Common myeloid progenitor, CD34-positive (primary cell): ENCODE results near the gene CNTN6.

Experiments
- CTCF ChIA-PET: fragments of 350-600 bp; sonication (Branson Sonifier 250); formaldehyde crosslinking; loops from one replicate; lab custom pipeline; 2021; ENCODE audit warnings: antibody characterized with exemption; lab: Charles Lee
- POLR2A ChIA-PET: fragments of 350-600 bp; sonication (Branson Sonifier 250); formaldehyde crosslinking; loops from one replicate; lab custom pipeline; 2021; ENCODE audit warnings: antibody characterized with exemption; lab: Charles Lee
- DNase-seq, 3 donors: peaks; one replicate each; pipeline versions ENCODE4 v3.0.0 to v3.0.0-alpha.2; 2013
- H3K27ac ChIP-seq, 2 experiments: 1 replicate in 1 of 2; 2 replicates in 1 of 2; pipeline ENCODE4 v1.7.0; 2013; ENCODE audit warnings: inconsistent platforms in 2 of 2, low read length in 2 of 2, mild to moderate bottlenecking in 2 of 2, low read depth in 1 of 2, moderate library complexity in 1 of 2; ENCODE audit not compliant: severe bottlenecking in 2 of 2, insufficient read depth in 1 of 2, poor library complexity in 1 of 2
- H3K27me3 ChIP-seq, 5 experiments: replicated peaks in 2 of 5; 1 replicate in 3 of 5; 2 replicates in 2 of 5; pipeline versions ENCODE4 v1.6.1 to v1.7.0; 2013; ENCODE audit warnings: low read length in 4 of 5, mild to moderate bottlenecking in 2 of 5, moderate library complexity in 2 of 5, inconsistent platforms in 1 of 5; ENCODE audit not compliant: insufficient read depth in 5 of 5, control insufficient read depth in 4 of 5
- H3K36me3 ChIP-seq, 4 experiments: 1 replicate in 2 of 4; 2 replicates in 2 of 4; pipeline versions ENCODE4 v1.6.1 to v1.7.0; 2013; ENCODE audit warnings: low read length in 3 of 4, control low read depth in 1 of 4, mild to moderate bottlenecking in 1 of 4; ENCODE audit not compliant: control insufficient read depth in 4 of 4, insufficient read depth in 4 of 4
- H3K4me1 ChIP-seq, 4 experiments: 1 replicate in 3 of 4; 2 replicates in 1 of 4; pipeline versions ENCODE4 v1.6.1 to v1.7.1; 2013; ENCODE audit warnings: low read length in 3 of 4, mild to moderate bottlenecking in 3 of 4, control low read depth in 1 of 4, inconsistent platforms in 1 of 4, moderate library complexity in 1 of 4; ENCODE audit not compliant: control insufficient read depth in 4 of 4, insufficient read depth in 4 of 4; ENCODE audit errors: control extremely low read depth in 1 of 4
- H3K4me3 ChIP-seq, 7 experiments: 1 replicate in 4 of 7; 2 replicates in 3 of 7; pipeline versions ENCODE4 v1.5.1 to v1.7.0; 2013; ENCODE audit warnings: mild to moderate bottlenecking in 7 of 7, low read length in 6 of 7, moderate library complexity in 6 of 7, inconsistent platforms in 2 of 7, low read depth in 2 of 7, control low read depth in 1 of 7; ENCODE audit not compliant: insufficient read depth in 4 of 7, control insufficient read depth in 1 of 7; ENCODE audit errors: extremely low read depth in 1 of 7
- H3K9me3 ChIP-seq, 5 experiments: 1 replicate in 4 of 5; 2 replicates in 1 of 5; pipeline versions ENCODE4 v1.6.1 to v1.7.1; 2013; ENCODE audit warnings: low read length in 4 of 5, mild to moderate bottlenecking in 2 of 5, inconsistent platforms in 1 of 5, low read depth in 1 of 5, moderate library complexity in 1 of 5; ENCODE audit not compliant: control insufficient read depth in 4 of 5, insufficient read depth in 2 of 5; ENCODE audit errors: control extremely low read depth in 1 of 5
- WGBS: methylation state at CpG from one replicate; pipeline ENCODE4 v1.1.5; 2013; ENCODE audit not compliant: insufficient coverage; 5-methylcytosine and 5-hydroxymethylcytosine counted together

Gene CNTN6

DNA sequence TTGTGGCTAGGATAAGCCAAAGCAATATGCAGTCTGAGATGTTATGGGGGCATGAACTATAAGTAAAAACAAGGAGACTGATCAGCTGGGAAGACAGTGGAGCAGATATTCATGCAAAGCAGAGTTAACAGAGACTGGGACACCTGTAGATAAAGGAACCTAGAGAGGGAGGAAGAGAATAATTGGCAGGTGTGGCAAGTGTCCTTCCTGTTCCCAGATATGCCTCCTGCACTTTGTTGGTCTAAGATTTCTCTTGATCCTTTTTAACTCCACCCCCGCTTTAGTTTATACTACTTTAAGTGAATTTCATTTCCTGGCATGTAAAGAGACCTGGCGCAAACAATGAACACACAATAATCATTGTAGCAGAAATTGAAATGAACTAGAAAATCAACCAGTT is 169.4 kb downstream of the CNTN6 start:
- ChIA-PET CTCF (no interaction called here), POLR2A (no interaction called here)
- H3K27ac ChIP-seq: no peak overlapping the region

DNA sequence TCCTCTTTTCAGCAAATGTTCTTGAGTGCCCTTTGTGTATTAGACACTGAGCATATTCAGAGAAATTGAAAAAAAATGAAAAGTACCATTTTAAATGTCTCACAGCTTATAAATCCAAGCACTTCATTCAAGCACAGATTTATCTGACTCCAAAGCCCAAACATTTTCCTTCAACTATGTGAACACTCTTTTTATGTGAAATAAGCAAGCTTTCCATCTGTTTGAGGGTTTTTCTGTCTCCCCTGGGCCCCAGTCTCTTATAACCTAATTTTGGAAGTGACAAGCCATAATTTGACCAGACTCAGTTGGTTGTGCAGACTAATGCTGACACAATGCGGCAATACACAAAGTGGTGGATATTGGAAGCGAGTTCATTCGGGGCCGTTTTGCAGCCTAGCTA is 170.3 kb downstream of the CNTN6 start:
- DNase-seq: no peak
- no peaks in the 10 kb centered on the region for H3K36me3 ChIP-seq
- no peaks in the 10 kb centered on the region for H3K4me1 ChIP-seq
- ChIA-PET CTCF (no interaction called here), POLR2A (no interaction called here)
- H3K4me3 ChIP-seq: no peak overlapping the region
- H3K27me3 ChIP-seq: no peaks in the 10 kb centered on the region
- no peaks in the 10 kb centered on the region for H3K9me3 ChIP-seq
- whole genome bisulfite sequencing: 100% methylated on average over 4 of the region's 4 CpGs
- no peak overlapping the region for H3K27ac ChIP-seq

More for the DNA sequence above, 169.4 kb downstream of the CNTN6 start:
- H3K36me3 ChIP-seq: no peaks in the 10 kb centered on the region
- no peaks in the 10 kb centered on the region for H3K9me3 ChIP-seq
- WGBS: 100% methylated on average over 1 of the region's 2 CpGs
- no peaks in the 10 kb centered on the region for H3K27me3 ChIP-seq
- no peak overlapping the region for H3K4me3 ChIP-seq
- H3K4me1 ChIP-seq: no peaks in the 10 kb centered on the region
- no peak for DNase-seq

- no CpG with 5 or more reads among the region's 5 CpGs for WGBS
- H3K27me3 ChIP-seq: no peaks in the 10 kb centered on the region
- no peak overlapping the region for H3K27ac ChIP-seq
- ChIA-PET POLR2A (no interaction called here), CTCF (no interaction called here)
- no peaks in the 10 kb centered on the region for H3K9me3 ChIP-seq
- H3K4me1 ChIP-seq: no peaks in the 10 kb centered on the region
- H3K36me3 ChIP-seq: no peaks in the 10 kb centered on the region
- no peak overlapping the region for H3K4me3 ChIP-seq
- DNase-seq: no peak
Observed at GRCh38 chr3:1269808-1270207, 177.0 kb downstream of the CNTN6 start.

DNA sequence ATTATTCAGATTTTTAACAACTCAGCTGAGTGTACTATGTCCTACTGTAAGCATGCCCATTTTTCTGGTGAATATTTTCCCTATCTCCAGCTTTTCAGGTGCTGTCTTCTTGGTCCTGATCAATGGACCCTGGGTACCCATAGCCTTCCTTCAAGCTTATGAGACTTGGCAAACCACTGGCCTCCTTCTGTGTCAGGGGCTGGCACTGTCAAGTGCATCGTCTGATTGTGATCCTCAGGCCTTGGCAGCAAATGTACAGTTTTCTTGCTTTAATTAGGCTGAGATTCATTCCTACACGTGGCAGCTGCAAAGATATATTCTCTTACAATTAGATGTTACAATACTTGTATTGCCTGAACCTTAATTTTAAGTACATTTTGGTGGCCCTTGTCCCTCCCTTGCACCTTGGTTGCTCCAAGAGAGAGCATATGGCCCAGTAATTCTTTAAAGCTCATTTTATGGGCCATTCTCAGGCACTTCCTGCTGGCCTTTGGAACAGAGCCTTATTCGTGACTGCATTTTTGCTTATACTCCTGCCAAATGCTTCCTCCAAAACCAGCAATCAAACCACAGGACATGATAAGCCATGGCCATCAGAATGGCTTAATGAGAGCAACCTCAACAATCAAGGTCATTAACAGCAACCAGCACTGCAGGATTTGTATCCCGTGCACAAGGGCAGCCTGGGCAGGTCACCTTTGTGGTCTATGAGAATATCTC is 179.9 kb downstream of the CNTN6 start:
- 80% methylated on average over 1 of the region's 4 CpGs for whole genome bisulfite sequencing
- ChIA-PET CTCF (no interaction called here), POLR2A (no interaction called here)
- Histone ChIP-seq H3K36me3 (no peaks in the 10 kb centered on the region), H3K4me1 (no peaks in the 10 kb centered on the region), H3K4me3 (no peak overlapping the region), H3K27me3 (no peaks in the 10 kb centered on the region), H3K27ac (no peak overlapping the region), H3K9me3 (no peaks in the 10 kb centered on the region)
- no peak for DNase-seq

DNA sequence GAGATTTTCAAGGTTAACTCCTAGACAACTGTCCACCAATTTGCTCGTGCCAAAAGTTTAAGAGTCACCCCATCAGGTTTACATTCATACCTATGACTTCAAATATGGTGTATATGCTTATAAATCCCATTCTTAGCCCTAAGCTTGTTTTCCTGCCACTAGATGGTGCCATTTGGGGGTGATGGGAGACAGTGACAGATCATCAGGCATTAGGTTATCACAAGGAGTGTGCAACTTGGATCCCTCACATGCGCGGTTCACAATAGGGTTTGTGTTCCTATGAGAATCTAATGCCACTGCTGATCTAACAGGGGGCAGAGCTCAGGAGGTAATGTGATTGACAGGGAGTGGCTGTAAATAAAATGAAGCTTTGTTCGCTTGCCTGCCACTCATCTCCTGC is 182.7 kb downstream of the CNTN6 start:
- ChIA-PET POLR2A (no interaction called here), CTCF (no interaction called here)
- Histone ChIP-seq H3K27me3 (no peaks in the 10 kb centered on the region), H3K4me1 (no peaks in the 10 kb centered on the region), H3K9me3 (no peaks in the 10 kb centered on the region), H3K4me3 (no peak overlapping the region), H3K36me3 (no peaks in the 10 kb centered on the region), H3K27ac (no peak overlapping the region)
- peak in 2 of 3 donors; percentile 1 to 12 for DNase-seq
- 78% methylated on average over 3 of the region's 4 CpGs for WGBS

DNA sequence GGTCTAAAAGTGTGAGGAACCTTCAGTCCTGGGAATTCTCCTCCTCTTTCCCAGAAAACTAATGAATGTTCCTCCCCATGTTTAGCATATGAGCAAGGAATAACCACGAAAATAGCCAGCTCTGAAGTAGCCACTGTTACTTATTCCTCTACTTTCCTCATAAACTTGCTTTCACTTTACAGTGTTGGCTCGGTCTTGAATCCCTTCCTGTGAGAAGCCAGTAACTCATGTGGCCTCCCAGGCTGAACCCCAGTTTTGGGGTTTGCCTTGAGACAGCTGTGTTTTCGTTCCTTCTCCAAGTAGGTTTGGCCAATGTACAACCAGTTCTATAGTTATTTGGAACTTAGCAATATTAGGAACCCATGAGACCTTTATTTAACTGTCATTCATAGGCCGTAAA is 195.0 kb downstream of the CNTN6 start:
- H3K4me1 ChIP-seq: no peaks in the 10 kb centered on the region
- no peak overlapping the region for H3K27ac ChIP-seq
- no peaks in the 10 kb centered on the region for H3K27me3 ChIP-seq
- DNase-seq: no peak
- H3K36me3 ChIP-seq: no peaks in the 10 kb centered on the region
- CTCF ChIA-PET: no interaction called here
- no peak overlapping the region for H3K4me3 ChIP-seq
- 100% methylated on average over 3 of the region's 4 CpGs for WGBS
- H3K9me3 ChIP-seq: no peaks in the 10 kb centered on the region
- POLR2A ChIA-PET: interaction anchor here (0.6 kb wide), 1 partner anchor 14 kb away, joined by 3 read pairs; no protein-coding TSS in a partner anchor

DNA sequence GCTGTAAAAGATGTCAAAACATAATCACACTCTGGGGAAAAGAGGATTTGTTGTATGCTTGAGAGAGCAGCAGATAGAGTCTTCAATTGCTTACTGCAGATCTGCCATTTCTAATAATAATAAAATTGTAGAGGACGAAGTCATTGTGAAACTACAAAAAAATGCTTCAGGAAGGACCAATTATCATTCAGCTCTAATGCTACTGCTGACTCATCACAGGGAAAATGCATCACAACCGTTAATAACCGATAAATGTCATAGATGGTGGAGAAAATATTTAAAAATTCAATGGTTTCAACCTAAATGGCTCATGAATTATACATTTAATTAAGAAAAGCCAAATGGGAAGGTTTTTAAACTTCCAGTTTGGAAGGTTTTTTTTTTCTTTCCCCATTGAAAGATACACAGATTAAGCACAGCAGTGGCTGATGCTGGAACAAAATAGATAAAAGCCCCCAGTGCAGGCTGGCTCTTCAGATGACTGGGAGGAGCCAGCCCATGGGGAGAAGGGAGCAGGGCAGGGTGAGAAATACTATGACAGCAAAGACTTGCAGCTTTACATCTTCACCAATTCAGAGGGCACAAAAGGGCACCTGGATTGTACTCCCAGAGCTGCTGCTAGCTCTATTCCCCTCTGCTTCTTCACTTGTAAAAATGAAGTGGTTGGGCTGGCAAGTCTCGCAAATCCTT is 196.1 kb downstream of the CNTN6 start:
- POLR2A ChIA-PET: no interaction called here
- Histone ChIP-seq H3K9me3 (no peaks in the 10 kb centered on the region), H3K4me1 (no peaks in the 10 kb centered on the region), H3K36me3 (no peaks in the 10 kb centered on the region), H3K27ac (no peak overlapping the region), H3K27me3 (no peaks in the 10 kb centered on the region), H3K4me3 (no peak overlapping the region)
- no CpG with 5 or more reads among the region's 4 CpGs for WGBS
- no peak for DNase-seq
- CTCF ChIA-PET: no interaction called here
